ENCODE data around the gene AGPAT2.

AGPAT2 gene

GRCh38 chr9:136726631-136727191, 39.5 kb upstream of the AGPAT2 start:
- Histone ChIP-seq H3K4me1 (ENCODE audit: control insufficient read depth, insufficient read depth, low read length) (no peaks in the 10 kb centered on the region), H3K9me3 (ENCODE audit: control insufficient read depth, insufficient read depth, low read length) (no peaks in the 10 kb centered on the region), H3K36me3 (ENCODE audit: control insufficient read depth, insufficient read depth, low read length) (peaks cover 30% of the 10 kb centered on the region), H3K4me3 (ENCODE audit: low read length) (peak overlapping the region; percentile 7; the same call in 1 of the 2 replicates), H3K27me3 (ENCODE audit: control insufficient read depth, insufficient read depth, low read length) (no peaks in the 10 kb centered on the region), H3K27ac (ENCODE audit: low read length) (no peak overlapping the region)
- no peak for DNase-seq (ENCODE audit: low read depth, low spot score)
- WGBS (ENCODE audit: insufficient coverage, insufficient read length), result no CpG with 5 or more reads among the region's 18 CpGs

GRCh38 chr9:136726118-136726517, 38.9 kb upstream of the AGPAT2 start:
- no peak for DNase-seq (ENCODE audit: low read depth, low spot score)
- H3K9me3 ChIP-seq (ENCODE audit: control insufficient read depth, insufficient read depth, low read length), result no peaks in the 10 kb centered on the region
- no peak overlapping the region for H3K4me3 ChIP-seq (ENCODE audit: low read length)
- no CpG with 5 or more reads among the region's 16 CpGs for WGBS (ENCODE audit: insufficient coverage, insufficient read length)
- H3K4me1 ChIP-seq (ENCODE audit: control insufficient read depth, insufficient read depth, low read length), result no peaks in the 10 kb centered on the region
- no peak overlapping the region for H3K27ac ChIP-seq (ENCODE audit: low read length)
- H3K36me3 ChIP-seq (ENCODE audit: control insufficient read depth, insufficient read depth, low read length), result peaks cover 33% of the 10 kb centered on the region
- no peaks in the 10 kb centered on the region for H3K27me3 ChIP-seq (ENCODE audit: control insufficient read depth, insufficient read depth, low read length)

GRCh38 chr9:136725612-136726011, 38.4 kb upstream of the AGPAT2 start:
- DNase-seq (ENCODE audit: low read depth, low spot score), result no peak
- no peaks in the 10 kb centered on the region; the same call in 1 of the 2 replicates for H3K4me1 ChIP-seq (ENCODE audit: control insufficient read depth, insufficient read depth, low read length)
- H3K27me3 ChIP-seq (ENCODE audit: control insufficient read depth, insufficient read depth, low read length), result no peaks in the 10 kb centered on the region
- H3K4me3 ChIP-seq (ENCODE audit: low read length), result no peak overlapping the region
- no CpG with 5 or more reads among the region's 10 CpGs for WGBS (ENCODE audit: insufficient coverage, insufficient read length)
- no peak overlapping the region for H3K27ac ChIP-seq (ENCODE audit: low read length)
- H3K36me3 ChIP-seq (ENCODE audit: control insufficient read depth, insufficient read depth, low read length), result peaks cover 33% of the 10 kb centered on the region
- H3K9me3 ChIP-seq (ENCODE audit: control insufficient read depth, insufficient read depth, low read length), result no peaks in the 10 kb centered on the region

DNA sequence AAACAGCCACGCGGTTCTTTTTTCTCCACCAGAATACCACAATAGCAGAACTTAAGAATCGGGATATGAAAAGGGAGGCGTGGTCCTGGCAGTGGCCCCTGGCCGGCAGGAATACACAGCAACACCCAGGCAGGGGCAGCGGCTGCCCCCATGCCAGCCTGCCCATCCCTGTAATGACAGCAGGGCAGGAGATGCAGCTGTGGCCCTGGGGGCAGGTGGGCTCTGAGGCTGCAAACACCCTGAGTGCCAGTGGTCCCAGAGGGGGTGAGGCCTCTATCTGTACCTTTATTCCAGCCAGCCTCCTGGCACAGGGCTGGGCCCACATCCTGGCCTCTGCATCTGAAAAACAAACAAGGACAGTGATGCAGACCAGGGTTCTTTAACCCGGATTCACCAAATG, 37.5 kb upstream of the AGPAT2 start:
- no CpG with 5 or more reads among the region's 7 CpGs for WGBS (ENCODE audit: insufficient coverage, insufficient read length)
- Histone ChIP-seq H3K4me1 (ENCODE audit: control insufficient read depth, insufficient read depth, low read length) (no peaks in the 10 kb centered on the region; the same call in 1 of the 2 replicates), H3K27ac (ENCODE audit: low read length) (no peak overlapping the region), H3K4me3 (ENCODE audit: low read length) (no peak overlapping the region), H3K9me3 (ENCODE audit: control insufficient read depth, insufficient read depth, low read length) (no peaks in the 10 kb centered on the region), H3K36me3 (ENCODE audit: control insufficient read depth, insufficient read depth, low read length) (peaks cover 33% of the 10 kb centered on the region), H3K27me3 (ENCODE audit: control insufficient read depth, insufficient read depth, low read length) (no peaks in the 10 kb centered on the region)
- no peak for DNase-seq (ENCODE audit: low read depth, low spot score)

GRCh38 chr9:136723989-136724388, 36.7 kb upstream of the AGPAT2 start:
- no peaks in the 10 kb centered on the region for H3K9me3 ChIP-seq (ENCODE audit: control insufficient read depth, insufficient read depth, low read length)
- peaks cover 33% of the 10 kb centered on the region for H3K36me3 ChIP-seq (ENCODE audit: control insufficient read depth, insufficient read depth, low read length)
- no CpG with 5 or more reads among the region's 8 CpGs for WGBS (ENCODE audit: insufficient coverage, insufficient read length)
- no peak for DNase-seq (ENCODE audit: low read depth, low spot score)
- no peak overlapping the region for H3K27ac ChIP-seq (ENCODE audit: low read length)
- no peaks in the 10 kb centered on the region; the same call in 1 of the 2 replicates for H3K4me1 ChIP-seq (ENCODE audit: control insufficient read depth, insufficient read depth, low read length)
- H3K4me3 ChIP-seq (ENCODE audit: low read length), result no peak overlapping the region
- no peaks in the 10 kb centered on the region for H3K27me3 ChIP-seq (ENCODE audit: control insufficient read depth, insufficient read depth, low read length)

DNA sequence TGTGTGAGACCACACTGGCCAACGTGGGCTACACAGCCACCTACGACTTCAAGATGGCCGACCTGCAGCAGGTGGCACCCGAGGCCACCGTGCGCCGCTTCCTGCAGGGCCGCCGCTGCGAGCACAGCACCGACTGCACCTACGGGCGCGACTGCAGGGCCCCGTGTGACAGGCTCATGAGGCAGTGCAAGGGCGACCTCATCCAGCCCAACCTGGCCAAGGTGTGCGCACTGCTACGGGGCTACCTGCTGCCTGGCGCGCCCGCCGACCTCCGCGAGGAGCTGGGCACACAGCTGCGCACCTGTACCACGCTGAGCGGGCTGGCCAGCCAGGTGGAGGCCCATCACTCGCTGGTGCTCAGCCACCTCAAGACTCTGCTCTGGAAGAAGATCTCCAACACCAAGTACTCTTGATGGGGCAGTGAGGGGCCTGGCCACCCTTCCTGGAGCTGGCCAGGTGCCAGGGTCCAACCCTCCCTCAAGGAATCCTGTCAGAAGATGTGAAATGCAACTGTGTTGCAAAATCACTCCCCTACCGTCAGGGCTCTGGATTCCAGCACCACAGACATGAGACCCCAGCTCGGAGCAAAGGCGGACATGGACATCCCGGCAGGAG, 36.2 kb upstream of the AGPAT2 start:
- no peaks in the 10 kb centered on the region for H3K27me3 ChIP-seq (ENCODE audit: control insufficient read depth, insufficient read depth, low read length)
- no peak overlapping the region for H3K27ac ChIP-seq (ENCODE audit: low read length)
- no peaks in the 10 kb centered on the region; the same call in 1 of the 2 replicates for H3K4me1 ChIP-seq (ENCODE audit: control insufficient read depth, insufficient read depth, low read length)
- no peak overlapping the region for H3K4me3 ChIP-seq (ENCODE audit: low read length)
- H3K36me3 ChIP-seq (ENCODE audit: control insufficient read depth, insufficient read depth, low read length), result peaks cover 33% of the 10 kb centered on the region
- DNase-seq (ENCODE audit: low read depth, low spot score), result no peak
- WGBS (ENCODE audit: insufficient coverage, insufficient read length), result no CpG with 5 or more reads among the region's 32 CpGs
- no peaks in the 10 kb centered on the region for H3K9me3 ChIP-seq (ENCODE audit: control insufficient read depth, insufficient read depth, low read length)

- Histone ChIP-seq H3K4me1 (ENCODE audit: control insufficient read depth, insufficient read depth, low read length) (no peaks in the 10 kb centered on the region; the same call in 1 of the 2 replicates), H3K27ac (ENCODE audit: low read length) (no peak overlapping the region), H3K36me3 (ENCODE audit: control insufficient read depth, insufficient read depth, low read length) (peaks cover 33% of the 10 kb centered on the region), H3K27me3 (ENCODE audit: control insufficient read depth, insufficient read depth, low read length) (no peaks in the 10 kb centered on the region), H3K4me3 (ENCODE audit: low read length) (no peak overlapping the region), H3K9me3 (ENCODE audit: control insufficient read depth, insufficient read depth, low read length) (no peaks in the 10 kb centered on the region)
- DNase-seq (ENCODE audit: low read depth, low spot score), result no peak
- WGBS (ENCODE audit: insufficient coverage, insufficient read length), result no CpG with 5 or more reads among the region's 24 CpGs
Observed at GRCh38 chr9:136722969-136723356, 35.7 kb upstream of the AGPAT2 start.

DNA sequence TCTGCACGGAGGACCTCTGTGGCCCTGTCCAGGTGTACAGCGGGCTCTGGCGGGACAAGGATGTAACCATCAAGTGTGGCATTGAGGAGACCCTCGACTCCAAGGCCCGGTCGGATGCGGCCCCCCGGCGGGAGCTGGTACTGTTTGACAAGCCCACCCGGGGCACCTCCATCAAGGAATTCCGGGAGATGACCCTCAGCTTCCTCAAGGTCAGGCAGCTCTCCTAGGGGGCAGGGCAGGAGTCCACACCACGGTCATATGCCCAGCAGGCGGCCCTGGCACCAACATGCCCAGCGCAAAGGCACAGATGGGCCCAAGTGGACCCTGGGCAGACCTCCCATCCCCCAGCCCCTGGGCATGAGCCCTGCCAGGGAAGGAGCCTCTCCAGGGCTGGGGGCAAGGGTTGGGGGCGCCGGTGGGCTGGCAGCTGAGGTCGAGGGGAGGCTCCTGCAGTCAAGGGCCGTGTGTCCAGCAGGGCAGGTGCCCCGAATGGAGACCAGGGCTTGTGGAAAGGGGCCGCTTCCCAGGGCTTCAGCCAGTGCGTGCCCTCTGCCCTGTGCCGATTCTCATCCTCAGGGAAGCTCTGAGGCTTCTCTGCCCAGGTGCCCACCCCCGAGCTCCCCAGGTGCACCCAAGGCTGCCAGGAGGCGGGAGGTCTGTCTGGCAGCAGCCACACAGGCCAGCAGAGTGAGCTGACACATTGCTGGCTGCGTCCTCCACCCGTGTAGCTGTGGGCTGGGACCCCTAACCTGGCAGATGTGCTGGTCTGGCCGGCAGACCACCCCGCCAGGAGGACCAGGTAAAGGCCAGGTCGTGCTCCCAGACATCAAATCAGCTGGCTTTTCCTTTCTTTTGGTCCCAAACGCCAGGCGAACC, 35.1 kb upstream of the AGPAT2 start:
- no CpG with 5 or more reads among the region's 31 CpGs for WGBS (ENCODE audit: insufficient coverage, insufficient read length)
- Histone ChIP-seq H3K27me3 (ENCODE audit: control insufficient read depth, insufficient read depth, low read length) (no peaks in the 10 kb centered on the region), H3K36me3 (ENCODE audit: control insufficient read depth, insufficient read depth, low read length) (peaks cover 33% of the 10 kb centered on the region), H3K27ac (ENCODE audit: low read length) (no peak overlapping the region), H3K9me3 (ENCODE audit: control insufficient read depth, insufficient read depth, low read length) (no peaks in the 10 kb centered on the region), H3K4me1 (ENCODE audit: control insufficient read depth, insufficient read depth, low read length) (no peaks in the 10 kb centered on the region; the same call in 1 of the 2 replicates), H3K4me3 (ENCODE audit: low read length) (no peak overlapping the region)
- no peak for DNase-seq (ENCODE audit: low read depth, low spot score)

DNA sequence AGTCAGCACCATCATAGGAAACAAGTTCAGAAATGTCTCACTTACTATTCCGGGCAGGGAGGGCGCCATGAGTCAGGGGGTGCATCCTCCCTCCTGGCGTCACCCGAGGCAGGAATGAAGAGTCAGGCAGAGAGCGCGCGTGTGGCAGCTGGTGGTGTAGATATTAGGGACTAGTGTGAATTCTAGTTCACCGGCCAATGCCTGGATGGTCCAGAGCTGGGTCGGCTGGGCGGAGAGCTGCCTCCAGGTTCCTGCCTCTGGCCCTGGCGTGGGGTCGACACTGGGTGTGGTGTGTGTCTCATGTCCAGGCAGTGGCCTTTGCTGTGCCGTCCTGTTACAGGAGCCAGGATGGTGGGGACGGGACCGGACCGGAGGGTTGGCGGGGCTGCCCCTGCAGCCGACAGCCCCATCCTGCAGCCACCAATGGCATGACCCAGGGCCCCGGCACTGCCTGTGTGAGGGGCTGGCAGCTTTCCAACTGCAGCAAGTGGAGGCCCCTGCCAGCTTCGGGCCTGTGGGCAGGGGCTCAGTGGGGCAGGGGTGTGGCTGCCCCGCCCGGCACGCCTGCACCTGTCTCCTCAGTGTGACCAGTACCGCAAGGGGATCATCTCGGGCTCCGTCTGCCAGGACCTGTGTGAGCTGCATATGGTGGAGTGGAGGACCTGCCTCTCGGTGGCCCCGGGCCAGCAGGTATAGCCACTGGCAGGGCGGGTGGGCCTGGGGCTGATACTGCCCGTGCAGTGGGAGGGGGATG, 34.3 kb upstream of the AGPAT2 start:
- Histone ChIP-seq H3K4me1 (ENCODE audit: control insufficient read depth, insufficient read depth, low read length) (no peaks in the 10 kb centered on the region; the same call in 1 of the 2 replicates), H3K36me3 (ENCODE audit: control insufficient read depth, insufficient read depth, low read length) (peaks cover 30% of the 10 kb centered on the region), H3K27ac (ENCODE audit: low read length) (no peak overlapping the region), H3K4me3 (ENCODE audit: low read length) (no peak overlapping the region), H3K9me3 (ENCODE audit: control insufficient read depth, insufficient read depth, low read length) (no peaks in the 10 kb centered on the region), H3K27me3 (ENCODE audit: control insufficient read depth, insufficient read depth, low read length) (no peaks in the 10 kb centered on the region)
- no peak for DNase-seq (ENCODE audit: low read depth, low spot score)
- WGBS (ENCODE audit: insufficient coverage, insufficient read length), result no CpG with 5 or more reads among the region's 30 CpGs

GRCh38 chr9:136720898-136721338, 33.7 kb upstream of the AGPAT2 start:
- WGBS (ENCODE audit: insufficient coverage, insufficient read length), result no CpG with 5 or more reads among the region's 11 CpGs
- Histone ChIP-seq H3K27ac (ENCODE audit: low read length) (no peak overlapping the region), H3K4me1 (ENCODE audit: control insufficient read depth, insufficient read depth, low read length) (no peaks in the 10 kb centered on the region; the same call in 1 of the 2 replicates), H3K4me3 (ENCODE audit: low read length) (no peak overlapping the region), H3K36me3 (ENCODE audit: control insufficient read depth, insufficient read depth, low read length) (peaks cover 25% of the 10 kb centered on the region), H3K27me3 (ENCODE audit: control insufficient read depth, insufficient read depth, low read length) (no peaks in the 10 kb centered on the region), H3K9me3 (ENCODE audit: control insufficient read depth, insufficient read depth, low read length) (no peaks in the 10 kb centered on the region)
- DNase-seq (ENCODE audit: low read depth, low spot score), result no peak

Data from iPS DF 6.9 (cell line).